GM21515 (cell line): Measurements from ENCODE around the gene CDC6.

Experiments used
- ATAC-seq: cut with Tn5 transposase; IDR thresholded peaks from one replicate; pipeline ENCODE4 v1.9.1; 2021; ENCODE audit not compliant: unreplicated experiment

The CDC6 gene

GRCh38 chr17:40287494-40288369 lies at the start of gene CDC6:
CDC6 (plus strand) TSS chr17:40287879; CDS start chr17:40289421, 1,542 bp downstream.
- ATAC-seq: peak; percentile 91

GRCh38 chr17:40241252-40241834 lies 46.3 kb upstream of the CDC6 start:
- ATAC-seq: no peak

- ATAC-seq: no peak
Measured at GRCh38 chr17:40242774-40243173, 44.9 kb upstream of the CDC6 start.

- ATAC-seq: no peak
Measured at GRCh38 chr17:40243761-40244160, 43.9 kb upstream of the CDC6 start.

- no peak for ATAC-seq
Measured at GRCh38 chr17:40244255-40244654, 43.4 kb upstream of the CDC6 start.

- ATAC-seq: no peak
Measured at GRCh38 chr17:40247926-40248495, 39.7 kb upstream of the CDC6 start.

- ATAC-seq: no peak
Measured at GRCh38 chr17:40248507-40248906, 39.2 kb upstream of the CDC6 start.

GRCh38 chr17:40251576-40251975 lies 36.1 kb upstream of the CDC6 start:
- no peak for ATAC-seq

GRCh38 chr17:40253565-40253964 lies 34.1 kb upstream of the CDC6 start:
- ATAC-seq: no peak

- ATAC-seq: no peak
Measured at GRCh38 chr17:40259505-40259904, 28.2 kb upstream of the CDC6 start.

- no peak for ATAC-seq
Measured at GRCh38 chr17:40260528-40260927, 27.2 kb upstream of the CDC6 start.

- no peak for ATAC-seq
Measured at GRCh38 chr17:40264458-40265185, 23.1 kb upstream of the CDC6 start.

GRCh38 chr17:40265337-40265736 lies 22.3 kb upstream of the CDC6 start:
- ATAC-seq: no peak

GRCh38 chr17:40266882-40267281 lies 20.8 kb upstream of the CDC6 start:
- ATAC-seq: no peak

- ATAC-seq: no peak
Measured at GRCh38 chr17:40268141-40268712, 19.5 kb upstream of the CDC6 start.

- ATAC-seq: no peak
Measured at GRCh38 chr17:40278414-40278813, 9.3 kb upstream of the CDC6 start.

- ATAC-seq: no peak
Measured at GRCh38 chr17:40279402-40279801, 8.3 kb upstream of the CDC6 start.

- ATAC-seq: no peak
Measured at GRCh38 chr17:40281663-40282062, 6.0 kb upstream of the CDC6 start.

- no peak for ATAC-seq
Measured at GRCh38 chr17:40283662-40284061, 4.0 kb upstream of the CDC6 start.

GRCh38 chr17:40284085-40284713 lies 3.5 kb upstream of the CDC6 start:
- ATAC-seq: no peak

GRCh38 chr17:40286473-40286872 lies 1.2 kb upstream of the CDC6 start:
- no peak for ATAC-seq
